HCT116 (cell line): ENCODE data around the gene LELP1. TPM values are rescaled to one million over a fixed set of nuclear protein-coding genes. Genes with fewer than 3 reads are reported as not detected.
"Not testable (repeated sequence)": the region's sequence is repeated elsewhere in the genome, so short reads cannot be mapped to it uniquely, and the experiment has no call there.

Source experiments
- ATAC-seq: fragments of 200-7000 bp; cut with Tn5 transposase; 2 replicates; pipeline ENCODE4 v1.9.1; 2020; ENCODE audit warnings: mild to moderate bottlenecking, moderate library complexity
- BruUV-seq: library from RNA; stranded (reverse); fragments of 400-500 nt; replicated peaks from 2 replicates; lab custom pipeline; 2021; lab: Mats Ljungman, UMichigan
- CTCF ChIA-PET: fragments of 300-600 bp; sonication (Branson Sonifier 250); formaldehyde crosslinking; loops from one replicate; lab custom pipeline; 2021; ENCODE audit warnings: antibody characterized with exemption; lab: Charles Lee
- POLR2A ChIA-PET: fragments of 300-600, 350-600 bp; sonication (Branson Sonifier 250); formaldehyde crosslinking; loops from one replicate; lab custom pipeline; 2021; ENCODE audit warnings: antibody characterized with exemption; lab: Charles Lee
- RAD21 ChIA-PET, 2 experiments: fragments of 300-600 bp; sonication (Branson Sonifier 250); formaldehyde crosslinking; loops; one replicate each; lab custom pipeline; 2023; ENCODE audit warnings: low total read pairs in 2 of 2; ENCODE audit not compliant: uncharacterized antibody in 2 of 2, unreplicated experiment in 2 of 2, low non-redundant PET in 1 of 2; lab: Charles Lee
- DNase-seq: peaks from one replicate; pipeline ENCODE4 v3.0.0-alpha.2; 2010; ENCODE audit warnings: low read depth, low spot score
- H2AFZ ChIP-seq: fragments of 200-600 bp; shearing (Covaris generic), sonication (generic); 2 replicates; pipeline ENCODE4 v1.6.1; 2017; ENCODE audit warnings: low read depth, mixed run types, mixed read lengths, antibody characterized with exemption, low read length; ENCODE audit not compliant: poor library complexity, severe bottlenecking
- H3K27ac ChIP-seq: 2 replicates; pipeline ENCODE4 v1.5.1; 2012; ENCODE audit warnings: low read depth, low read length
- H3K27me3 ChIP-seq: fragments of 200-600 bp; sonication (generic); 2 replicates; pipeline ENCODE4 v1.6.1; 2016; ENCODE audit warnings: mixed run types, low read length, mixed read lengths; ENCODE audit not compliant: insufficient read depth
- H3K36me3 ChIP-seq, 2 experiments: fragments of 200-500 bp in 1 of 2; fragments of 200-600 bp in 1 of 2; sonication (Bioruptor generic) in 1 of 2; sonication (generic) in 1 of 2; 2 replicates each; pipeline versions ENCODE4 v1.5.1 to v1.6.1; 2014 to 2016; ENCODE audit warnings: low read length in 2 of 2, inconsistent platforms in 1 of 2, mixed read lengths in 1 of 2, mixed run types in 1 of 2; ENCODE audit not compliant: insufficient read depth in 2 of 2, control insufficient read depth in 1 of 2
- H3K4me1 ChIP-seq, 2 experiments: fragments of 200-600 bp in 1 of 2; sonication (generic) in 1 of 2; 2 replicates each; pipeline versions ENCODE4 v1.5.1 to v1.6.1; 2012 to 2017; ENCODE audit warnings: low read length in 2 of 2, inconsistent platforms in 1 of 2, mild to moderate bottlenecking in 1 of 2, mixed read lengths in 1 of 2, mixed run types in 1 of 2, moderate library complexity in 1 of 2; ENCODE audit not compliant: insufficient read depth in 2 of 2, control insufficient read depth in 1 of 2
- H3K4me2 ChIP-seq: fragments of 200-600 bp; sonication (generic); 2 replicates; pipeline ENCODE4 v1.6.1; 2017; ENCODE audit warnings: mixed run types, low read length, mixed read lengths
- H3K4me3 ChIP-seq, 2 experiments: fragments of 200-600 bp in 1 of 2; sonication (generic) in 1 of 2; replicated peaks in 1 of 2; 2 replicates each; pipeline ENCODE4 v1.5.1; 2011 to 2016; ENCODE audit warnings: low read length in 2 of 2, control low read depth in 1 of 2, low read depth in 1 of 2, mild to moderate bottlenecking in 1 of 2, mixed read lengths in 1 of 2, mixed run types in 1 of 2
- H3K79me2 ChIP-seq: fragments of 200-600 bp; sonication (generic); 2 replicates; pipeline ENCODE4 v1.6.1; 2017; ENCODE audit warnings: mild to moderate bottlenecking, mixed run types, low read length, moderate library complexity, mixed read lengths; ENCODE audit not compliant: insufficient read depth
- H3K9ac ChIP-seq: fragments of 200-600 bp; sonication (generic); 2 replicates; pipeline ENCODE4 v1.6.1; 2016; ENCODE audit warnings: low read length, mixed read lengths
- H3K9me2 ChIP-seq: fragments of 200-600 bp; sonication (generic), shearing (Covaris generic); 2 replicates; pipeline ENCODE4 v1.6.1; 2017; ENCODE audit warnings: mixed run types, mild to moderate bottlenecking, moderate library complexity; ENCODE audit not compliant: insufficient read depth
- H3K9me3 ChIP-seq, 2 experiments: fragments of 200-500 bp in 1 of 2; fragments of 200-600 bp in 1 of 2; sonication (Bioruptor generic) in 1 of 2; sonication (generic) in 1 of 2; 2 replicates each; pipeline ENCODE4 v1.6.1; 2014 to 2017; ENCODE audit warnings: low read length in 2 of 2, mixed read lengths in 2 of 2, inconsistent platforms in 1 of 2, low read depth in 1 of 2, mild to moderate bottlenecking in 1 of 2, mixed run types in 1 of 2, moderate library complexity in 1 of 2; ENCODE audit not compliant: control insufficient read depth in 1 of 2, insufficient read depth in 1 of 2
- H4K20me1 ChIP-seq: fragments of 200-600 bp; sonication (generic), shearing (Covaris generic); 2 replicates; pipeline ENCODE4 v1.6.1; 2017; ENCODE audit warnings: mixed run types, mild to moderate bottlenecking, moderate library complexity; ENCODE audit not compliant: insufficient read depth
- CEBPB ChIP-seq: IDR thresholded peaks from 2 replicates; pipeline ENCODE4 v1.6.1; 2012; ENCODE audit warnings: low read depth
- EZH2 ChIP-seq: fragments of 200-600 bp; sonication (generic); IDR thresholded peaks from 2 replicates; pipeline ENCODE4 v1.6.1; 2017; ENCODE audit warnings: antibody characterized with exemption, mixed run types
- FOSL1 ChIP-seq: IDR thresholded peaks from 2 replicates; pipeline ENCODE4 v1.6.1; 2012; ENCODE audit warnings: low read depth
- JUND ChIP-seq: IDR thresholded peaks from 2 replicates; pipeline ENCODE4 v1.6.1; 2012
- RAD21 ChIP-seq: IDR thresholded peaks from 2 replicates; pipeline ENCODE4 v1.6.1; 2012; ENCODE audit warnings: low read depth, mild to moderate bottlenecking
- SIN3A ChIP-seq: IDR thresholded peaks from 2 replicates; pipeline ENCODE4 v1.6.1; 2012; ENCODE audit warnings: low read depth
- SRF ChIP-seq: IDR thresholded peaks from 2 replicates; pipeline ENCODE4 v1.6.1; 2012; ENCODE audit warnings: low read depth
- TCF7L2 ChIP-seq: IDR thresholded peaks from 2 replicates; pipeline ENCODE4 v1.7.0; 2011; ENCODE audit warnings: borderline replicate concordance, inconsistent platforms; ENCODE audit not compliant: insufficient read depth, insufficient read length; ENCODE audit errors: extremely low read depth
- YY1 ChIP-seq: IDR thresholded peaks from 2 replicates; pipeline ENCODE4 v1.6.1; 2011; ENCODE audit warnings: low read length, low read depth, moderate library complexity, mild to moderate bottlenecking; ENCODE audit not compliant: insufficient replicate concordance; ENCODE audit errors: extremely low read depth
- ZFX ChIP-seq: fragments of 450-650 bp; IDR thresholded peaks from 2 replicates; pipeline ENCODE4 v1.6.1; 2017
- ZNF274 ChIP-seq: fragments of 200-500 bp; sonication (Bioruptor generic); IDR thresholded peaks from 2 replicates; pipeline ENCODE4 v1.6.1; 2014; ENCODE audit warnings: mild to moderate bottlenecking, low read depth, low read length, inconsistent platforms
- intact Hi-C: fragments of 100-400 bp; cut with micrococcal nuclease; formaldehyde crosslinking; loops from 2 replicates; pipeline ENCODE4 v1.10.0; 2022
- total RNA-seq: library from RNA; stranded (reverse); gene quantifications from one replicate; pipeline ENCODE4 v1.2.1, GENCODE V29; 2021; ENCODE audit not compliant: unreplicated experiment
- TF ChIP-seq, protein P1 (sequence below): IDR thresholded peaks from 2 replicates; pipeline ENCODE4 v1.6.1; 2012

The LELP1 gene
- total RNA-seq, 1 experiment from 2014 or later, result not detected

GRCh38 chr1:153178922-153179321 lies 24.3 kb upstream of the LELP1 start (continued):
- TF ChIP-seq SRF, result no peak
- no peak for TF ChIP-seq JUND

- H3K4me2 ChIP-seq, result no peak overlapping the region
- ChIA-PET CTCF (no interaction called here), POLR2A (no interaction called here), RAD21 (no interaction called here)
- intact Hi-C loops, result no loop called here
- H3K27ac ChIP-seq, result no peak overlapping the region
- no TSS peak for BruUV-seq
- H3K79me2 ChIP-seq, result no peaks in the 10 kb centered on the region
- no peaks in the 10 kb centered on the region for H3K9me3 ChIP-seq
- peaks cover 27% of the 10 kb centered on the region for H3K27me3 ChIP-seq
- no peak overlapping the region for H3K9ac ChIP-seq
- no peaks in the 10 kb centered on the region for H3K4me1 ChIP-seq
- H3K9me2 ChIP-seq, result no peaks in the 10 kb centered on the region
- H2AFZ ChIP-seq, result no peak overlapping the region
- H3K36me3 ChIP-seq, result no peaks in the 10 kb centered on the region
- no peak for DNase-seq
- no peak for ATAC-seq
- TF ChIP-seq TCF7L2 (no peak), YY1 (no peak), FOSL1 (no peak), JUND (no peak), ZNF274 (no peak), CEBPB (no peak), EZH2 (no peak), ZFX (no peak), RAD21 (no peak), SIN3A (no peak)
- TF ChIP-seq, protein P1, sequence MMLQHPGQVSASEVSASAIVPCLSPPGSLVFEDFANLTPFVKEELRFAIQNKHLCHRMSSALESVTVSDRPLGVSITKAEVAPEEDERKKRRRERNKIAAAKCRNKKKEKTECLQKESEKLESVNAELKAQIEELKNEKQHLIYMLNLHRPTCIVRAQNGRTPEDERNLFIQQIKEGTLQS, result no peak
- no peak overlapping the region for H3K4me3 ChIP-seq
- no peaks in the 10 kb centered on the region for H4K20me1 ChIP-seq
These were observed 22.7 kb upstream of the LELP1 start for GRCh38 chr1:153180556-153180955.

GRCh38 chr1:153188301-153188700 lies 14.9 kb upstream of the LELP1 start:
- H3K9me3 ChIP-seq, CTCF ChIA-PET, H3K4me3 ChIP-seq, ATAC-seq, H2AFZ ChIP-seq, POLR2A ChIA-PET, BruUV-seq, RAD21 ChIA-PET, H4K20me1 ChIP-seq, H3K79me2 ChIP-seq, H3K9me2 ChIP-seq, H3K36me3 ChIP-seq, DNase-seq, H3K27ac ChIP-seq, H3K4me1 ChIP-seq, intact Hi-C loops, H3K9ac ChIP-seq, H3K4me2 ChIP-seq: not testable (repeated sequence)
- H3K27me3 ChIP-seq, result peaks cover 16% of the 10 kb centered on the region; the same call in 1 of the 2 replicates
